GM12891 (cell line): Measurements from ENCODE around the gene ZNF184.

Source experiments
- POLR2A ChIP-seq: IDR thresholded peaks from 2 replicates; pipeline ENCODE4 v1.6.1; 2011; ENCODE audit warnings: low read depth, low read length, control low read depth
- TAF1 ChIP-seq: IDR thresholded peaks from 2 replicates; pipeline ENCODE4 v1.6.1; 2011; ENCODE audit warnings: low read depth, low read length, control low read depth

GRCh38 chr6:27512525-27512924 is 39.6 kb upstream of the ZNF184 start:
- TF ChIP-seq POLR2A (no peak), TAF1 (no peak)
